Panc1 (cell line): ENCODE data around the gene TMEM117. TPM values are rescaled to one million over a fixed set of nuclear protein-coding genes. Genes with fewer than 3 reads are reported as not detected.
A peak's percentile ranks its signal among the peaks of the same experiment; 100 is the strongest.

Source experiments
- ATAC-seq: fragments of 200-7000 bp; cut with Tn5 transposase; 2 replicates; pipeline ENCODE4 v1.9.1; 2020; ENCODE audit warnings: mild to moderate bottlenecking, moderate library complexity
- BruUV-seq: library from RNA; stranded (reverse); fragments of 400-500 nt; replicated peaks from 2 replicates; lab custom pipeline; 2021; lab: Mats Ljungman, UMichigan
- CTCF ChIA-PET: fragments of 300-600 bp; sonication (Branson Sonifier 250); formaldehyde crosslinking; loops from one replicate; lab custom pipeline; 2022; ENCODE audit warnings: antibody characterized with exemption; lab: Charles Lee
- POLR2A ChIA-PET: fragments of 300-600 bp; sonication (Branson Sonifier 250); formaldehyde crosslinking; loops from one replicate; lab custom pipeline; 2022; ENCODE audit warnings: antibody characterized with exemption; lab: Charles Lee
- DNase-seq: peaks from one replicate; pipeline ENCODE4 v3.0.0-alpha.2; 2010; ENCODE audit warnings: low read depth, low spot score
- H3K27ac ChIP-seq: 2 replicates; pipeline ENCODE4 v1.5.1; 2011; ENCODE audit warnings: mild to moderate bottlenecking, low read length, inconsistent platforms
- H3K27me3 ChIP-seq: fragments of 200-500 bp; sonication (Bioruptor generic); 2 replicates; pipeline ENCODE4 v1.6.0; 2014; ENCODE audit warnings: low read length, inconsistent platforms; ENCODE audit not compliant: control insufficient read depth, insufficient read depth
- H3K36me3 ChIP-seq: fragments of 200-500 bp; sonication (Bioruptor generic); 2 replicates; pipeline ENCODE4 v1.5.1; 2014; ENCODE audit warnings: inconsistent platforms, mild to moderate bottlenecking, low read length, moderate library complexity; ENCODE audit not compliant: control insufficient read depth, insufficient read depth
- H3K4me1 ChIP-seq: 2 replicates; pipeline ENCODE4 v1.5.1; 2011; ENCODE audit warnings: inconsistent platforms, mild to moderate bottlenecking, low read length, moderate library complexity; ENCODE audit not compliant: control insufficient read depth, insufficient read depth
- H3K4me3 ChIP-seq, 2 experiments: 2 replicates each; pipeline ENCODE4 v1.5.1; 2011 to 2012; ENCODE audit warnings: low read depth in 2 of 2, low read length in 2 of 2, mild to moderate bottlenecking in 2 of 2, inconsistent platforms in 1 of 2, moderate library complexity in 1 of 2
- H3K9me3 ChIP-seq: fragments of 200-500 bp; sonication (Bioruptor generic); 2 replicates; pipeline ENCODE4 v1.5.1; 2014; ENCODE audit warnings: low read depth, mild to moderate bottlenecking, inconsistent platforms, low read length, moderate library complexity; ENCODE audit not compliant: control insufficient read depth, insufficient read depth
- POLR2AphosphoS5 ChIP-seq: IDR thresholded peaks from 2 replicates; pipeline ENCODE4 v1.6.1; 2012; ENCODE audit warnings: mild to moderate bottlenecking, low read depth, low read length, moderate library complexity
- REST ChIP-seq, 2 experiments: IDR thresholded peaks; 2 replicates each; pipeline ENCODE4 v1.6.1; 2011 to 2012; ENCODE audit warnings: low read depth in 2 of 2, control low read depth in 1 of 2, low read length in 1 of 2, mild to moderate bottlenecking in 1 of 2, moderate library complexity in 1 of 2; ENCODE audit not compliant: insufficient read depth in 1 of 2
- SIN3A ChIP-seq: IDR thresholded peaks from 2 replicates; pipeline ENCODE4 v1.6.1; 2012; ENCODE audit warnings: low read depth, mild to moderate bottlenecking, low read length, moderate library complexity, borderline replicate concordance; ENCODE audit not compliant: insufficient read depth
- TCF7L2 ChIP-seq: IDR thresholded peaks from 2 replicates; pipeline ENCODE4 v1.6.1; 2011; ENCODE audit warnings: mild to moderate bottlenecking, low read depth, low read length, inconsistent platforms
- in situ Hi-C: cut with HindIII; loops from 2 replicates; pipeline ENCODE4 v1.10.0; 2016; ENCODE audit warnings: low sequenced_read_pairs, low pct_unique_long_range_greater_than_20kb
- intact Hi-C: fragments of 100-400 bp; cut with micrococcal nuclease; formaldehyde crosslinking; loops from one replicate; pipeline ENCODE4 v1.10.0; 2022; ENCODE audit not compliant: unreplicated experiment
- total RNA-seq: library from RNA; stranded (reverse); gene quantifications from one replicate; pipeline ENCODE4 v1.2.1, GENCODE V29; 2021; ENCODE audit not compliant: unreplicated experiment
- TF ChIP-seq, protein P1 (sequence below): fragments of 450-650 bp; IDR thresholded peaks from 2 replicates; pipeline ENCODE4 v1.5.1; 2017; ENCODE audit warnings: mild to moderate bottlenecking

TMEM117 gene
- total RNA-seq, 1 experiment from 2014 or later: 5.5 TPM

DNA sequence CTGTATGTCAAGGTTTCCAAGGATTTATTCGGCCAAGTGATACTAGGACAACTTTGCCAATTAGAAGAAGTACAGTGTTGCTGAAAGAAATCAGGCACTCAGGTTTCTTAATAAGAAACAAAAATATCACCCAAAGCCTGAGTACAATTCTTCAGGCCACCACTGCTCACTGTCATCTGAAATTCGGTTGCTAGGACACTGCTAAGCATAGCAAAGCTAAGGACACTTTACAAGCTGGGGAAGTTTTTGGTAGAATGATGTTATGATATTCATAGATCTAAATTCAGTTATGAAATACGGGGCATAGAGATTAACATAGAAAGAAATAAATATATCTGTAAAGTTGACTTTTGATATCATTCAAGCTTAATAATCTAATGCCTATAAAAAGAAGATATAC, 535.1 kb downstream of the TMEM117 start:
- intact Hi-C loops: no loop called here
- H3K27me3 ChIP-seq: no peaks in the 10 kb centered on the region
- ChIA-PET CTCF (no interaction called here), POLR2A (no interaction called here)
- peaks cover 2% of the 10 kb centered on the region; the same call in 1 of the 2 replicates for H3K9me3 ChIP-seq
- no peaks in the 10 kb centered on the region for H3K36me3 ChIP-seq
- ATAC-seq (no peak), DNase-seq (no peak)
- no TSS peak for BruUV-seq
- TF ChIP-seq SIN3A: no peak
- no peak for TF ChIP-seq REST (IDR thresholded peaks at IDR 0.05; ENCODE audit: insufficient read depth in 1 of 2, low read depth in 2 of 2, low read length in 1 of 2)
- TF ChIP-seq, protein P1, sequence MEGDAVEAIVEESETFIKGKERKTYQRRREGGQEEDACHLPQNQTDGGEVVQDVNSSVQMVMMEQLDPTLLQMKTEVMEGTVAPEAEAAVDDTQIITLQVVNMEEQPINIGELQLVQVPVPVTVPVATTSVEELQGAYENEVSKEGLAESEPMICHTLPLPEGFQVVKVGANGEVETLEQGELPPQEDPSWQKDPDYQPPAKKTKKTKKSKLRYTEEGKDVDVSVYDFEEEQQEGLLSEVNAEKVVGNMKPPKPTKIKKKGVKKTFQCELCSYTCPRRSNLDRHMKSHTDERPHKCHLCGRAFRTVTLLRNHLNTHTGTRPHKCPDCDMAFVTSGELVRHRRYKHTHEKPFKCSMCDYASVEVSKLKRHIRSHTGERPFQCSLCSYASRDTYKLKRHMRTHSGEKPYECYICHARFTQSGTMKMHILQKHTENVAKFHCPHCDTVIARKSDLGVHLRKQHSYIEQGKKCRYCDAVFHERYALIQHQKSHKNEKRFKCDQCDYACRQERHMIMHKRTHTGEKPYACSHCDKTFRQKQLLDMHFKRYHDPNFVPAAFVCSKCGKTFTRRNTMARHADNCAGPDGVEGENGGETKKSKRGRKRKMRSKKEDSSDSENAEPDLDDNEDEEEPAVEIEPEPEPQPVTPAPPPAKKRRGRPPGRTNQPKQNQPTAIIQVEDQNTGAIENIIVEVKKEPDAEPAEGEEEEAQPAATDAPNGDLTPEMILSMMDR: no peak
- no peak for TF ChIP-seq POLR2AphosphoS5
- no peak for TF ChIP-seq TCF7L2
- no peak overlapping the region for H3K27ac ChIP-seq
- no peak overlapping the region for H3K4me3 ChIP-seq
- in situ Hi-C loops: no loop called here
- no peaks in the 10 kb centered on the region for H3K4me1 ChIP-seq

GRCh38 chr12:44372259-44372658, 536.4 kb downstream of the TMEM117 start:
- BruUV-seq: no TSS peak
- DNase-seq (peak; percentile 50), ATAC-seq (no peak)
- POLR2A ChIA-PET: no interaction called here
- CTCF ChIA-PET: no interaction called here
- in situ Hi-C loops: no loop called here
- no peak for TF ChIP-seq SIN3A
- TF ChIP-seq TCF7L2: no peak
- TF ChIP-seq REST (IDR thresholded peaks at IDR 0.05; ENCODE audit: insufficient read depth in 1 of 2, low read depth in 2 of 2, low read length in 1 of 2): no peak
- TF ChIP-seq POLR2AphosphoS5: no peak
- TF ChIP-seq, protein P1: no peak
- Histone ChIP-seq H3K27me3 (no peaks in the 10 kb centered on the region), H3K4me1 (no peaks in the 10 kb centered on the region), H3K27ac (no peak overlapping the region), H3K4me3 (no peak overlapping the region), H3K9me3 (peaks cover 2% of the 10 kb centered on the region; the same call in 1 of the 2 replicates), H3K36me3 (no peaks in the 10 kb centered on the region)
- intact Hi-C loops: no loop called here
